Colon (tissue), 2 donors: ENCODE results near the gene LTC4S.
"Not testable (repeated sequence)": the region's sequence is repeated elsewhere in the genome, so short reads cannot be mapped to it uniquely, and the experiment has no call there.

ENCODE experiments used
- FAIRE-seq: peaks from 2 replicates; lab custom pipeline; 2012; peaks lifted over from hg19 to GRCh38; lab: Jason Lieb, UNC
- donor health status: control.
- donor health status: control.

The LTC4S gene

DNA sequence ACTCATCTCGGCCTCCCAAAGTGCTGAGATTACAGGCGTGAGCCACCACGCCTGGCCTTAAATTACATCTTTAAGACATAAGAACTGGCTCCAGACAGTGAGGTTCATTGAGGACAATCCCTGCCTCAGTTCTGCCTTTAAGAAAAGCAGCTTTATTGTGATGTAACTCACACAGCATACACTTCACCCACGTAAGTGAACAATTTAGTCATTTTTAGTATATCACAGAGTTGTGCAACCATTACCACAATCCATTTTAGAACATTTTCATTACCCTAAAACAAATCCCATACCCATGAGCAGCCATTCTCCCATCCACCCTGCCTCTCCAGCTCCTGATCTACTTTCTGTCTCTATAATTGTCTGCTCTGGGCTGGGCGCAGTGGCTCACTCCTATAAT, 24.0 kb upstream of the LTC4S start:
- no peak for FAIRE-seq

GRCh38 chr5:179771311-179771895, 22.4 kb upstream of the LTC4S start:
- no peak for FAIRE-seq

DNA sequence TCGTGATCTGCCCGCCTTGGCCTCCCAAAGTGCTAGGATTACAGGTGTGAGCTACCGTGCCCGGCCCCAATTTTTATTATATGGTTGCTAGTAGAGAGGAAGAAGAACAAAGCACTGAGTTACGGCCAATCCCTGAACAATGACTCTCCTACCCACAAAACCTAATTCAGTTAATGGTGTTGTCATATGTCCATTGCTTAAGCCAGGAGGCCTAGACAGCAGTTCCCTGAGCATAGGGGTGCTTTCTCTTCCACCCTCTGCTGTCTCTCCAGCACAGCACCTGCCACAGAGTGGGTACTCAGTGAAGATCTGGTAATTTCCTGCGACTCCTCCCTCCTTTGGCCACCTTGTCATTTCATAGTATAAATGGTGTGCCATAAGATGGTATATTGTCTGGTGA, 21.4 kb upstream of the LTC4S start:
- no peak for FAIRE-seq

GRCh38 chr5:179773686-179774040, 20.1 kb upstream of the LTC4S start:
- no peak for FAIRE-seq

DNA sequence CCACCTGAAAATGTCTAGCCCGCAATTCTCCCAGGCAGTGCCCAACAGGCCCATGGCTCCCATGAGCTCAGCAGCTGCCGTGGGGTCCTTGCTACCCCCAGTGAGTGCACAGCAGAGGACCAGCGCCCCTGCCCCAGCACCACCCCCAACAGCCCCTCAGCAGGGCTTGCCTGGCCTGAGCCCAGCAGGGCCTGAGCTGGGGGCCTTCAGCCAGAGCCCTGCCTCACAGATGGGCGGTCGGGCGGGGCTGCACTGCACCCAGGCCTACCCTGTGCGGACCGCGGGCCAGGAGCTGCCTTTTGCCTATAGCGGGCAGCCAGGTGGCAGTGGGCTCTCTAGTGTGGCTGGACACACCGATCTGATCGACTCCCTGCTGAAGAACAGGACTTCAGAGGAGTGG, 19.3 kb upstream of the LTC4S start:
- no peak for FAIRE-seq

DNA sequence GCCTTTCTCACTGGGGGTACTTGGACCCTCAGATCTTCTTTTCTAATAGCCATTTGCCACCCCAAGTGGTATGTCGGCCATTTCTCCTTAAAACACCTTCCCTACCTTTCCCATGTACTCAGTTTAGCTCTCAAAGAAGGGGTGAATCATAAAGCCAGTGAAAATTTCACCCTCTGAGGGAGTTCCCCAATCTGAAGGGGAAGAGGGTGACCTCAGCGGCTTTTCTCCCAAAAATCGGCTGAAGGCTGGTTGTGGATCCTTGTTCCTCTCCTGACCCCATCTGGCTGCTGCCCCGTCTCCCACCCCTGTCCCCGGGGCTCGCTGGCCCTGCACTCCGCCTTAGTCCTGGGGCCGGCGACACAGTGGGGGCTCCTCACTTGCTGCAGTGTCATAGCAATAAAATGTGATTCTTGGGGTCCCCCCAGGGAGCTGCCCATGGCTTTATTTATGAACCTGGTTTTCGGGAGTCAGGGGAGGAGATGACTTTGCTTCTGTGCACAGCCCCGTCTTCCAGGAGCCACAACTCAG, 17.3 kb upstream of the LTC4S start:
- FAIRE-seq: no peak

DNA sequence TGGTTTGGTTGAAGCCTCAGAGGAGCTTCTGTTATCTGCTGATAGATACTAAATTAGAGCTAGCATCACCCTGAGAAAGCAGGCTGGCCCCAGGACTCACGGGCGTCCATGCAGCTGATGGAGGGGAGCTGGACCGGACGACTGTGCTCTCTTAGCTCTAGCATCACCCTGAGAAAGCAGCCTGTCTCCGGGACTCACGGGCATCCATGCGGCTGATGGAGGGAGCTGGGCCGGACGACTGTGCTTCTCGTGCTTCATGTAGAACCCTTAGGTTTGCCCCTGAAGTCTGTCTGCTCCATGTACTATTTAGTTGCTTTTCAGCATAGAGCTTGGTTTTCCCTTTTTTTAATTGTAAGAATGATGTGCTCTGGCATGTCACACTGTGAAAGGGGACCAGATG, 16.3 kb upstream of the LTC4S start:
- no peak for FAIRE-seq

- FAIRE-seq: no peak
Observed at GRCh38 chr5:179777909-179778308, 15.9 kb upstream of the LTC4S start.

GRCh38 chr5:179778591-179778990, 15.2 kb upstream of the LTC4S start:
- FAIRE-seq: no peak

DNA sequence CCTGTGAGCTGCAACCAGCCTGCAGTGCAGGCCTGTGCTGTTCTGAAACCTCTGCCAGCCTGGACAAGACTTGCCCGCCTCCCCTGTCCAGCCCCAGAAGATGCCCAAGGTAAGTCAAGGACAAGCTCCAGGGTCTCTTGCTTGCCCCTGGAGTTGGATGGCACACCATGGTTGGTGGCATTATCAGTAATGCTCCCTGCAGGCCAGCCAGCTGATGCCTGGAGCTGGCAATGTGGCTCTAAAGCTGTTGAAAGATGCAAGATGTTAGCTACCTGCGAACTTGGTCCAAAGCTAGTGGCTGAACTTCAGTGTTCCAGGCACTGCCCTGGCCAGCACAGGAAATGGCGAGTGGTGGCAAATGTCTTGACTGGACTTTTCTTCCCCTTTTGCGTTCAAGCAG, 14.0 kb upstream of the LTC4S start:
- FAIRE-seq: no peak

DNA sequence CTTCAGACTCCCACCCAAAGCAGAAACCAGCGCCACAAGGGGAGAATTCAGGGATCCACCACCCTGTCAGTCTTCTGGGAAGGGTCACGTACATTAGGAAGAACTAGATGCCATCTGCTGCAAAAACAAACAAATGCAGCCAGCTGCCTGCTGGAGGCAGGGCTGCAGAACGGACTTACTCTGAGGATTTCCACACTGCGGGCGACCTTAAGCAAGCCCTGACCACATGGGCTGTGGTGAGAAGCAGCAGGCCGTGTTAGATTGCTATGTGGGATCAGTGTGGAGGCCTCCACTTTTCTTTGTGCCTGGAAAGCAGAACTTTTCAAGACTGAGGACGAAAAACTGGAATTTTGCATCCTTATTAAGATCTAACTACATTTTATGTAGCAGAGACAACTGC, 13.4 kb upstream of the LTC4S start:
- no peak for FAIRE-seq

GRCh38 chr5:179781846-179782245, 11.9 kb upstream of the LTC4S start:
- FAIRE-seq: no peak

- FAIRE-seq: no peak
Observed at GRCh38 chr5:179783128-179783527, 10.7 kb upstream of the LTC4S start.

GRCh38 chr5:179786861-179787260, 6.9 kb upstream of the LTC4S start:
- no peak for FAIRE-seq

- no peak for FAIRE-seq
Observed at GRCh38 chr5:179788193-179788854, 5.5 kb upstream of the LTC4S start.

DNA sequence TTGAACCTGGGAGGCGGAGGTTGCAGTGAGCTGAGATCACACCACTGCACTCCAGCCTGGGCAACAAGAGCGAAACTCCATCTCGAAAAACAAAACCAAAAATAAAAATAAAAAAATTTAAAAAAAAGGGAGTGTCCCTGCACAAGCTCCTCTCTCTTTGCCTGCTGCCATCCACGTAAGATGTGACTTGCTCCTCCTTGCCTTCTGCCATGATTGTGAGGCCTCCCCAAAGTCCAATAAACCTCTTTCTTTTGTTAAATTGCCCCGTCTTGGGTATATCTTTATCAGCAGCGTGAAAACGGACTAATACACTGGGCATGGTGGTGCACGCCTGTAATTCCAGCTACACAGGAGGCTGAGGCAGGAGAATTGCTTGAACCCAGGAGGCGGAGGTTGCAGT, 4.5 kb upstream of the LTC4S start:
- not testable (repeated sequence) for FAIRE-seq

GRCh38 chr5:179791881-179792611, 1.7 kb upstream of the LTC4S start:
- FAIRE-seq: no peak

- FAIRE-seq: no peak
Observed at GRCh38 chr5:179792612-179793467, 946 bp upstream of the LTC4S start.

GRCh38 chr5:179794171-179794570, 385 bp downstream of the LTC4S start:
- FAIRE-seq: no peak

DNA sequence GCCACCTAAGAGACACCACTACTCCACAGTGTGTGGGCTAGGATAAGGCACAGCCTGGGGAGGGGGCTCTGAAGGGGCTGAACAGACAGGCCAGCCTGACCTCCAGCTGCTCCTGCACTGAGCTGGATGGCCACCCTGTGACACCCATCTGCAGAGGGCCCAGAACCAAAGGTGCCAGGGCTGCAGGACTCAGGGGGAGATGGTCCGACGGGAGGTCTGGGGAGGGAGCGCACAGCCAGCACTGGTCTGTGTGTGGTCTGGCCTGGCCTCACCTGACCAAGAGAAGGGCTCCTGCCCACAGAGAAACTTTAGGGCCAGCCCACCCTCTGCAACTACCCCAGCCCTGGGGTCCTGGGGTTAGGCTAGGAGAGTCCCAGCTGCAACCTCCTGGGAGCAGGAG, 789 bp downstream of the LTC4S start:
- no peak for FAIRE-seq

DNA sequence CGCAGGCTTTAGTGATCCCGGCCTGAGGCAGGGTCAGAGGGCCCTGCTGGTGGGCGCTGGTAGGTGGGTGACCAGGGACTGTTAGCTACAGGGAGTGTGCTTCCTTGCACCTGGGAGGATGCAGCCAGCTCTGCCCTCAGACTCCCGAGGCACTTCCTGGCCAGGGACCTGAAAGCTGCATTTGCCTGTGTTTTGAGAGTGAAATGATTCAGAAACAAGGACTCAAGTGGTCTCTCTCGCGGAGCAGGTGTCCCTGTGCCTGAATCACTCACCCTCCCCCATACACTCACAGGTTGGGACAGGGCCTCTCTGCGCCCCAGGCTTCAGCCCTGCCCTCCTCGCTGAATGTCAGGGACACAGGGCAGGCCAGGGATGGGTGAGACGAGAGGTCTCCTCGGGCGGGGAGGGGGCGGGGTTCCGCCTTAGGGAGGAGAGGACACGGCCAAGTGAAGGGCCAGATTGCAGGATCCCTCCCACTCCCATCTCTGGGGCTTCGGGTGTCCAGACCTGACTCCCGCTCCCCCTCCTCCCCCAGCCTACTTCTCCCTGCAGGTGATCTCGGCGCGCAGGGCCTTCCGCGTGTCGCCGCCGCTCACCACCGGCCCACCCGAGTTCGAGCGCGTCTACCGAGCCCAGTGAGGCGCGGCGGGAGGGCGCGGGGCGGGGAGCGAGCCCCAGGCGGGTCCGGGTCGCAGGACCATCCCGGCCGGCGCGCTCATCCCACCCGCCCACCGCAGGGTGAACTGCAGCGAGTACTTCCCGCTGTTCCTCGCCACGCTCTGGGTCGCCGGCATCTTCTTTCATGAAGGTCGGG, 1.5 kb downstream of the LTC4S start:
- FAIRE-seq: no peak
